HG02678 (cell line): ENCODE measurements around the gene SLC2A1.

Experiments
- ATAC-seq: cut with Tn5 transposase; IDR thresholded peaks from one replicate; pipeline ENCODE4 v1.9.1; 2021; ENCODE audit warnings: mild to moderate bottlenecking, moderate library complexity; ENCODE audit not compliant: unreplicated experiment

The SLC2A1 gene

DNA sequence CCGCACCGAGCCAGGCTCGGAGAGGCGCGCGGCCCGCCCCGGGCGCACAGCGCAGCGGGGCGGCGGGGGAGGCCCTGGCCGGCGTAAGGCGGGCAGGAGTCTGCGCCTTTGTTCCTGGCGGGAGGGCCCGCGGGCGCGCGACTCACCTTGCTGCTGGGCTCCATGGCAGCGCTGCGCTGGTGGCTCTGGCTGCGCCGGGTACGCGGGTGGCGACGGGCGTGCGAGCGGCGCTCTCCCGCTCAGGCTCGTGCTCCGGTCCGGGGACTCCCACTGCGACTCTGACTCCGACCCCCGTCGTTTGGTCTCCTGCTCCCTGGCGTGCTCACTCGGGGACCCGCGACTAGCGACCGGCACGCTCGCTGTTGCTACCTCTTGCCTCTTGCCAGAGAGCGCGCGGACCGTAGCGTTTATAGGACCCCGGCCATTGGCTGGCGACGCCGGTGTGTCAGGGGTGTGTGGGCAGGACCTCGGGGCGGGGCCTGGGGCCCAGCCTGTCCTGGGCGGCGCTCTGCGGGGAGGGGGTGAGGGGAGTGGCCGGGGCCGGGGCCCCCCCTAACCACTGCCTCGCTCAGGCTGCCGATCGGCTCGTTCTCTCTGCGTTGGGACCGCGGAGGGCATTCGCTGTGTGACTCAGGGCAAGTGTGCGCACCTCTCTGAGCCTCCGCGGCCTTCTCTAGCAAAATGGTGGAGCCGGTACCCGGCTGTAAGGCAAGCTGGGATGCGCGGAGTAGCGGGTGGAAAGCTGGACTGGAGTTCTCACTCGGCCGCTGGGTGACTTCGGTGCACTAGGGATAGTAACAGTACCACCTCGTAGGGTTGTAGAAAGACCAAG, at the start of gene SLC2A1:
TSS of gene SLC2A1 (minus strand) at position 381 of the 832 bp plus-strand sequence. CDS start at position 164, 217 bp downstream.
- peak; percentile 83 for ATAC-seq

DNA sequence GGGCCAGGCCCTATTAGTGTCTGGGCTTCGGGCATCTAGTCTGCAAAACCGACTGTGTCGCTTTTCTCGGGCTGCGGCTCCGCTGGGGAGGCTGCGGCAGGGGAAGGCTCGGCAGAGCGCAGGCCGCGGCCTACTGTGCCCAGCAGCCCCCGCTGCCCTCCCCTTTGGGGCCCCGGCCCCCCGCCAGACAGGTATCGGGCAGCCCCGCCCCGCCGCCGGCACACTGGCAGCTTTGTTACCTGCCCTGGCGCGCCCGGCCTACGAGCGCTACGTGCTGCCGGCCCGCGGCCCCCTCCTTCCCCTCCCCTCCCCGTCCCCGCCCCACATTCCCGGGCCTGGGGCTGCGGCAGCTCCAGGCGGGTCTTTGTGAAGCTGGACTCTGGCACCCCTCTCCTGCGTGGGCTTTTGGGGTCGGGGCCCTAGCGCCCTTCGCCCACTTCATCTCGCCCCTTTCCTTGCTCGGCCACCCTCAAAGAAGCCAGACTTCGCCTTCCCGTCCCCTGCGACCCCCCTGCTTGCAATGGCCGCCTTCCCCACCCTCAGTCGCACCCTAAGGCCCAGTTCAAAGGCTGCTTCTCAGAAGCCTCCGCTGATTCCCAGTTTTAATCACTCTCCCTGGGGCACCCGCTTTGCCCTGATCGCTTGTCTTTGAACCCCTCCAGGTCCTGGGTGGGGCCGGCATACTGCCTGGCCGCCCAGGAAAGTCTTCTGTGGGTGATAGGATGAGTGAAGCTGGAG, 48.9 kb upstream of the SLC2A1 start:
- no peak for ATAC-seq

- no peak for ATAC-seq
These were observed 47.0 kb upstream of the SLC2A1 start for GRCh38 chr1:43005460-43006361.

GRCh38 chr1:43004587-43005459, 46.2 kb upstream of the SLC2A1 start:
- no peak for ATAC-seq

GRCh38 chr1:43002766-43003165, 44.1 kb upstream of the SLC2A1 start:
- ATAC-seq = no peak

- ATAC-seq = no peak
These were observed 43.4 kb upstream of the SLC2A1 start for GRCh38 chr1:43002116-43002515.

- no peak for ATAC-seq
These were observed 42.8 kb upstream of the SLC2A1 start for GRCh38 chr1:43001434-43001833.

GRCh38 chr1:43000271-43000670, 41.6 kb upstream of the SLC2A1 start:
- ATAC-seq = no peak

GRCh38 chr1:42999308-42999707, 40.6 kb upstream of the SLC2A1 start:
- no peak for ATAC-seq

DNA sequence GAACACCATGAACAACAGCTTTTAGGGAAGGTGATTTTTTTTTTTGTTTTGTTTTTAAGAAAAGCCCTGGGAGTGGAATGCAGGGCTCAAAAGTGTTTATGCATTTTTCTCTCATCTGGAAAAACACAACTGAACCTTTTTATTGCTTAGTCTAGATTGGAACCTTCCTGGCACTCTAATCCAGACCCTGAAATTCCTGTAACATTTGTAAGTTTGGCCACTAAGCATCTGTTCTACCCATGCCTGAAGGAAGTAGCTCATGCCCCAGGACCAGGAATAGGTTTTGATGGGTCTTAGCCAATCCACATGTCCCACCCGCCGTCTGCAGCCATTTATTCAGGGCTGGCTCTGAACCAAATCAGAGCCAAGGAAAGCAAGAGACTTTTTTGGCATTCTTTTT, 39.7 kb upstream of the SLC2A1 start:
- no peak for ATAC-seq

GRCh38 chr1:42996384-42996970, 37.8 kb upstream of the SLC2A1 start:
- no peak for ATAC-seq

DNA sequence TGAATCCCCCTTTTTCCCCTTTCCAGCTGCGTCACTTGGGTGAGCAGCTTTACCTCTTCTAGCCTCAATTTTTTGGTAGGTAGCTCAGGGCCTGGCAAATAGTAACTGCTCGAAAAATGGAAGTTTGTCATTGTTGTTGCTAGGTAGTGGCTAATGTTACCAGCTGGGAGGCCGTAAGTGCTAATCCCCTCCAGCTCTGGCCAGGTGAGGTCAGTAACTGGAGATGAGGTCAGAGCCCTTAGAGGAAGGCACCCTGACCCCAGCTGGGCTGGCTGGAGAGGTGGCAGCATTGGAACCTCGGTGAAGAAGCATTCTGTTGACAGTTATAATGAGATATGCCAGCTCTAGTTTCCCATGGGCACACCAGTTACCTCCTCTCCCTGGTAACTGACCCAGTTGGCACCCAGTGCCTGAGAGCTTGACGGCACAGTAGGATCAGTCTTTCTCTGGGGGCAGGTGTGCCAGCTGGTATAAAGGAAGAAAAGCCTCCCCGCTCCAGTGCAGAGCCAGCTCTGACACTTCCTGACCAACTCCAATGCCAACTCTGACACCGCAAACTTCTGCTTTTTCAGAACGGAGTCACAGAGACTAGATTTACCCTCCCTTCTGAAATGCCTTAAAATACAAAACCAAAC, 35.0 kb upstream of the SLC2A1 start:
- no peak for ATAC-seq

- no peak for ATAC-seq
These were observed 33.4 kb upstream of the SLC2A1 start for GRCh38 chr1:42992054-42992571.

GRCh38 chr1:42990757-42991346, 32.2 kb upstream of the SLC2A1 start:
- ATAC-seq = no peak

- no peak for ATAC-seq
These were observed 25.0 kb upstream of the SLC2A1 start for GRCh38 chr1:42983693-42984092.

DNA sequence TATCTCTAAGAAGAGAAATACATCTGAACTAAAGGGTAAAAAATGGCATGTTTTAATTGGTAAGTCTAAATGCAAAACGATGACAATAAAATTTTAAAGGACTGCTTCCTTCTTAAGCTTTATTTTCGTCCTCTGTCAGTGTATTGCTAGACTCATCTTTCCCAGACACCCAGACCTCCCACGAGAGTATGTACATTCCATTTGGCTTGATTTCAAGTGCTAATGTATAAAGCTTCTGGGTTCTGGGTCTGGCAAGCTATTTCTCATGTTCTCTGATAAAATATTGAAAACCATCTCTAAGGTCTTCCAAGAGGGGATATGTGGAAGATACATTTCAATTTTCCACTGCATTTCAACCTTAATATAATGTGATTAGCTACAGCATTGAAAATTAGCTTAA, 24.6 kb upstream of the SLC2A1 start:
- ATAC-seq = no peak

DNA sequence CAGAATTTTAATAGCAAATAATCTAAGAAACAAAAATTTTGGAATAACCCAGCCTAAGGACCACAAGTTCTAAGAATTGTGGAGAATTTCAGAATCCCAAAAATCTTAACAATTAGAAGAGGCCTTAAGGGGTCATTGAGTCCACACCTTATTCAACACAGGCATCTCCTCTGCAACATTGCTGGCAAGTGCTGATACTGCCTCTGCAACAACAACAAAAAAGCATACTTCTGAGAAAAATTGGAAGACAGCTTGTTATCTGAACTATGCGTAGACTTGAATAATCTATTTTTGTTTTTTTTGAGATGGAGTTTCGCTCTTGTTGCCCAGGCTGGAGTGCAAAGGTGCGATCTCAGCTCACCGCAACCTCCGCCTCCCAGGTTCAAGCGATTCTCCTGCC, 24.0 kb upstream of the SLC2A1 start:
- no peak for ATAC-seq

GRCh38 chr1:42981871-42982270, 23.2 kb upstream of the SLC2A1 start:
- no peak for ATAC-seq
